WTC11 (cell line): ENCODE results near the gene GPC6.

Experiments used
- CTCF ChIP-seq: fragments of 200-600 bp; IDR thresholded peaks from 2 replicates; pipeline ENCODE4 v1.8.0; 2022; ENCODE audit warnings: antibody characterized with exemption
- TEAD4 ChIP-seq: sonication (generic); formaldehyde crosslinking; IDR thresholded peaks from 2 replicates; pipeline ENCODE4 v1.8.0; 2022; ENCODE audit warnings: mild to moderate bottlenecking, missing genetic modification reagents
- TF ChIP-seq, protein P1 (sequence below): sonication (generic); formaldehyde crosslinking; IDR thresholded peaks from 2 replicates; pipeline ENCODE4 v1.8.0; 2022; ENCODE audit warnings: mild to moderate bottlenecking, missing genetic modification reagents

GRCh38 chr13:94359875-94360274 lies 1133.3 kb downstream of the GPC6 start:
- TF ChIP-seq CTCF (no peak), TEAD4 (CRISPR knock-in tag) (no peak)
- TF ChIP-seq, protein P1, sequence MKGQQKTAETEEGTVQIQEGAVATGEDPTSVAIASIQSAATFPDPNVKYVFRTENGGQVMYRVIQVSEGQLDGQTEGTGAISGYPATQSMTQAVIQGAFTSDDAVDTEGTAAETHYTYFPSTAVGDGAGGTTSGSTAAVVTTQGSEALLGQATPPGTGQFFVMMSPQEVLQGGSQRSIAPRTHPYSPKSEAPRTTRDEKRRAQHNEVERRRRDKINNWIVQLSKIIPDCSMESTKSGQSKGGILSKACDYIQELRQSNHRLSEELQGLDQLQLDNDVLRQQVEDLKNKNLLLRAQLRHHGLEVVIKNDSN (CRISPR knock-in tag) = no peak
